Pancreas (tissue), 10 donors: Measurements from ENCODE around the gene PRPSAP2. TPM values are rescaled to one million over a fixed set of nuclear protein-coding genes. Genes with fewer than 3 reads are reported as not detected.
A peak's percentile ranks its signal among the peaks of the same experiment; 100 is the strongest.

Experiments used
- ATAC-seq, 4 donors: fragments of 200-7000 bp; cut with Tn5 transposase; one replicate each; pipeline versions ENCODE4 v1.8.0 to v1.9.1; 2020; ENCODE audit warnings: mild to moderate bottlenecking in 4 of 4, moderate library complexity in 4 of 4
- DNase-seq, 6 donors: peaks; one replicate each; pipeline ENCODE4 v3.0.0-alpha.2; 2020
- FAIRE-seq: peaks from 2 replicates; lab custom pipeline; 2012; peaks lifted over from hg19 to GRCh38; lab: Jason Lieb, UNC
- H3K27ac ChIP-seq, 4 donors: fragments of 200-600 bp; sonication (generic); 1 replicate in 3 of 4; 2 replicates in 1 of 4; pipeline versions ENCODE4 v1.5.0 to v1.8.0; 2020
- H3K27me3 ChIP-seq, 4 donors: fragments of 200-600 bp; one replicate each; pipeline ENCODE4 v1.8.0; 2021
- H3K36me3 ChIP-seq, 3 donors: fragments of 200-600 bp; sonication (generic) in 1 of 3; one replicate each; pipeline versions ENCODE4 v1.5.0 to v1.8.0; 2020 to 2021
- H3K4me1 ChIP-seq, 3 donors: fragments of 200-600 bp; one replicate each; pipeline ENCODE4 v1.8.0; 2021
- H3K4me3 ChIP-seq, 4 donors: fragments of 200-600 bp; sonication (generic) in 2 of 4; one replicate each; pipeline versions ENCODE4 v1.5.0 to v1.8.0; 2020 to 2021
- H3K9me3 ChIP-seq, 4 donors: fragments of 200-600 bp; one replicate each; pipeline ENCODE4 v1.8.0; 2021
- WGBS, 2 donors: extraction: QIAGEN DNeasy Blood & Tissue Kit; methylation state at CpG; one replicate each; pipeline ENCODE4 v1.1.7; 2013; 5-methylcytosine and 5-hydroxymethylcytosine counted together
- intact Hi-C, 3 donors: fragments of 100-400 bp; cut with DNase I; formaldehyde crosslinking; loops; one replicate each; pipeline versions ENCODE4 v1.11.1 to v1.14.2; 2022
- polyA plus RNA-seq, 2 donors: library from polyadenylated mRNA; stranded (reverse); fragments of 200-250 nt; gene quantifications; one replicate each; pipeline ENCODE4 v1.2.3, GENCODE V29; 2013
- total RNA-seq, 6 donors: library from RNA; stranded (reverse); fragmentation: NEBNext Ultra II Directional in 4 of 6; extraction: Animal tissue kit (Norgen Biotek cat#: 25700) in 4 of 6; gene quantifications; one replicate each; pipeline versions ENCODE4 v1.2.1 to v1.2.4, GENCODE V29; 2021 to 2023
- TF ChIP-seq, protein P1 (sequence below), 4 donors: fragments of 200-600 bp; sonication (generic) in 3 of 4; IDR thresholded peaks; one replicate each; pipeline versions ENCODE4 v1.5.0 to v1.8.0; 2021; ENCODE audit warnings: antibody characterized with exemption in 4 of 4
- donor health status: healthy with polysubstance abuse.
- donor health status: DM: no; HTN: no; CAD: no; lungs with moderate emphysema.
- donor health status: DM: no; HTN: no; CAD: no.
- donor health status: control.
- donor health status: control.
- donor health status: Bipolar disorder and iron deficiency.
- donor health status: DM: yes; HTN: yes; CAD: no.
- donor health status: DM: no; HTN: no; CAD: no.
- donor health status: DM: no; HTN: no; CAD: no.
- donor health status: DM: yes; HTN: yes; CAD: no.

Gene PRPSAP2
- total and polyA plus RNA-seq, 8 donors, result 9.5 to 22.3 (median 15.6) TPM

DNA sequence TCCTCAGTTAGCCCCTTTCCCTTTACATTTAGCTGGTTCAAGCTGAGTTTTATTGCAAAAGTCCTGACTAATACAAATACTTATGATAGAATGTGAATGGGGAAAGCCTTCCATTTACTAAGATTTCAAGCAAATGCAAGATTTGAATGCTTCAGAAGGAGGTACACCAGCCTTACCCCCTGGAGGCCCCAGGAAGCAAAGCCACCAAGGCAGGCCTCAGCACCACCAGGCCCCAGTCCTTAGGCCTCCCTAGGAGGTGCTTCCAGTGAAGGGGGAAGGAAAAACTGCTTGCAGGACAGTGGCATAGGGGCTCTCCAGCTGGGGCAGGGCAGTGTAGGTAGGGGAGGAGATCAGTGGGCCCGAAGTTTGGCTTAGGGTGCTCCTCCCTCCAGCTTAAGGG lies 7.3 kb upstream of the PRPSAP2 start:
- ATAC-seq, result no peak
- TF ChIP-seq, protein P1, sequence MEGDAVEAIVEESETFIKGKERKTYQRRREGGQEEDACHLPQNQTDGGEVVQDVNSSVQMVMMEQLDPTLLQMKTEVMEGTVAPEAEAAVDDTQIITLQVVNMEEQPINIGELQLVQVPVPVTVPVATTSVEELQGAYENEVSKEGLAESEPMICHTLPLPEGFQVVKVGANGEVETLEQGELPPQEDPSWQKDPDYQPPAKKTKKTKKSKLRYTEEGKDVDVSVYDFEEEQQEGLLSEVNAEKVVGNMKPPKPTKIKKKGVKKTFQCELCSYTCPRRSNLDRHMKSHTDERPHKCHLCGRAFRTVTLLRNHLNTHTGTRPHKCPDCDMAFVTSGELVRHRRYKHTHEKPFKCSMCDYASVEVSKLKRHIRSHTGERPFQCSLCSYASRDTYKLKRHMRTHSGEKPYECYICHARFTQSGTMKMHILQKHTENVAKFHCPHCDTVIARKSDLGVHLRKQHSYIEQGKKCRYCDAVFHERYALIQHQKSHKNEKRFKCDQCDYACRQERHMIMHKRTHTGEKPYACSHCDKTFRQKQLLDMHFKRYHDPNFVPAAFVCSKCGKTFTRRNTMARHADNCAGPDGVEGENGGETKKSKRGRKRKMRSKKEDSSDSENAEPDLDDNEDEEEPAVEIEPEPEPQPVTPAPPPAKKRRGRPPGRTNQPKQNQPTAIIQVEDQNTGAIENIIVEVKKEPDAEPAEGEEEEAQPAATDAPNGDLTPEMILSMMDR (IDR thresholded peaks at IDR 0.05), result no peak
- no peak for DNase-seq
- no peak for FAIRE-seq
- Histone ChIP-seq H3K36me3 (no peaks in the 10 kb centered on the region), H3K27ac (no peak overlapping the region), H3K4me3 (no peak overlapping the region), H3K27me3 (no peaks in the 10 kb centered on the region), H3K4me1 (peaks cover 0 to 3% (median 0%) of the 10 kb centered on the region in 3 donors), H3K9me3 (no peaks in the 10 kb centered on the region)
- intact Hi-C loops, result no loop called here
- WGBS, 2 donors, result 69 to 89% methylated on average over 1 of the region's 1 CpG

DNA sequence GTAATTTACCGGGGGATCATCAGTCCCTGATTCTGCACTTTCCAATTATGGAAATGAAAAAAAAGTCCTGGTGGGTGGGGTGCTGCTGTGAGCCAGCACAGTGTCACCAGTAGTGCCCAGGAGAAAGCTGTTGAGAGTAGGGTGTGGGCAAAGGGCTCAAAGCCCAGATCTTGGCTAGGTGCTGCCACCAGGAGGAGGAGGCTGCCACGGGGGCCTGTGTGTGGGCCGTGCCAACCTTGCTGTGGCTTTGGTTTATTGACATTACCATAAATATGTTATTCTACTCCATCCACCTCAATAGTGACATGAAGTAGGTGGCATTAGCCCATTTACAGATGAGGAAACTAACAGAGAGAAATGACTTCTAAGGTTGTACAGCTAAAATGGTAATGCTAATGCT lies 6.7 kb upstream of the PRPSAP2 start:
- DNase-seq (no peak), FAIRE-seq (no peak), ATAC-seq (no peak)
- intact Hi-C loops, result no loop called here
- Histone ChIP-seq H3K27me3 (no peaks in the 10 kb centered on the region), H3K36me3 (no peaks in the 10 kb centered on the region), H3K27ac (no peak overlapping the region), H3K4me3 (no peak overlapping the region), H3K9me3 (no peaks in the 10 kb centered on the region), H3K4me1 (peaks cover 0 to 4% (median 0%) of the 10 kb centered on the region in 3 donors)
- 55 to 69% methylated on average over 3 of the region's 3 CpGs for WGBS, 2 donors
- TF ChIP-seq, protein P1 (IDR thresholded peaks at IDR 0.05), result no peak

DNA sequence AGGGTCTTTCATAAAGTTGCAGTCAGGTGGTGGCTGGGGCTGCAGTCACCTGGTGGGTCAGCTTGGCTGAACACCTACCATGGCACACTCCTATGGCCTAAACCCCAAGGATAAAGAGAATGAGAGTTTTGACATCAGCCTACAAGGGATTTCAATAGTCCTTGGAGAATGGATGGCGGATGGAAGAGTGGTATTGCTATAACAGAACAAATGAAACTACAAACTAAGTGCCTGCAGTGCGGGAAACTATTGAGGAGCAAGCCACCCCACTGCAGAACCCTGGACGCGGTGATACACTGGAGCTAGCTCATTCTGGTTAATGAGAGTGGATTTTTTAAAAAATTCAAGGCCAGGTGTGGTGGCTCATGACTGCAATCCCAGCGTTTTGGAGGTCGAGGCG lies 3.0 kb upstream of the PRPSAP2 start:
- intact Hi-C loops, result no loop called here
- DNase-seq, result no peak
- no peak for FAIRE-seq

DNA sequence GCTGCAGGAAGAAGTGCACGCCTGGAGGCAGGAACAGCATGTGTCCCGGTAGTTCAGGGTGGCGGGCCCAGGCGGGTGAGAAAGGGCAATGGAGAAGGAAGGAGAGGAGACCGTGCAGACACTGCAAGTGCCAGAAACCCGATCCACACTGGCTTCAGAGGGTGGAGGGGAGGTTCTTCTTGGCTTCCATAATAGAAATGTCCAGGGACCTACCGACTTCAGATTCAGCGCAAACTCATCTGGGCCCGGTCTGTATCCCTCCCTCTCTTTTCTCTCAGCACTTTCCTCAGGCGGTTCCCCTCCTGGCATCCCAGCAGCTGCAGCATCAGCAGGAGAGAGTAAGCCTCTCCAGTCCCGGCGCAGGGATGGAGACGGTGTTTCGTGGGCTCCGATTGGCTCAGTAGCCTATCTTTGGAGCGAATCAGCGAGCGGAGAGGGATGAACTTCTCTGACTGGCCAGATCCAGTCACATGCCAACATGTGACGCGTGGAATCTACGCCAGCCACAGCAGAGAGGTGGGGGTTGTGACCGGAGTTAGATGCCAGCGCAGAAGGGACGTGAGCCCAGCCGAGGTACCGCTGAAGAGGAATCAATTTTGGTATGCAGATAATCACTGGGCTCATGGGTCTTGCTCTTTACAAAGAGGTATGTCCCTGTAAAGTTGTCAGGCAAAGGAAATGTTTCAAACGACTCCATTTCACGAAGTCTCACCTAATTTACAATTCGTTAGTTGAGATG lies 1.9 kb upstream of the PRPSAP2 start:
- FAIRE-seq (peak; percentile 82), ATAC-seq (peak; percentile 80 to 92 (median 85)), DNase-seq (peak; percentile 85 to 93 (median 92))
- peak overlapping the region; percentile 17 to 42 (median 31) for H3K4me3 ChIP-seq
- peak overlapping the region in 3 of 4 donors; percentile 35 to 74 (median 42) for H3K27ac ChIP-seq
- intact Hi-C loops, result no loop called here
- WGBS, 2 donors, result 0 to 1% methylated on average over 28 to 29 of the region's 29 CpGs
- no peaks in the 10 kb centered on the region for H3K9me3 ChIP-seq
- TF ChIP-seq, protein P1 (IDR thresholded peaks at IDR 0.05), result no peak
- H3K27me3 ChIP-seq, result no peaks in the 10 kb centered on the region
- H3K4me1 ChIP-seq, result peaks cover 0 to 4% (median 4%) of the 10 kb centered on the region in 3 donors
- H3K36me3 ChIP-seq, result no peaks in the 10 kb centered on the region

More for the DNA sequence above, 3.0 kb upstream of the PRPSAP2 start:
- TF ChIP-seq, protein P1 (IDR thresholded peaks at IDR 0.05), result no peak
- H3K9me3 ChIP-seq, result no peaks in the 10 kb centered on the region
- 71 to 83% methylated on average over 7 of the region's 7 CpGs for WGBS, 2 donors
- H3K4me3 ChIP-seq, result no peak overlapping the region
- peaks cover 0 to 4% (median 4%) of the 10 kb centered on the region in 3 donors for H3K4me1 ChIP-seq
- H3K27me3 ChIP-seq, result no peaks in the 10 kb centered on the region
- H3K27ac ChIP-seq, result no peak overlapping the region
- no peaks in the 10 kb centered on the region for H3K36me3 ChIP-seq
- ATAC-seq, result no peak

DNA sequence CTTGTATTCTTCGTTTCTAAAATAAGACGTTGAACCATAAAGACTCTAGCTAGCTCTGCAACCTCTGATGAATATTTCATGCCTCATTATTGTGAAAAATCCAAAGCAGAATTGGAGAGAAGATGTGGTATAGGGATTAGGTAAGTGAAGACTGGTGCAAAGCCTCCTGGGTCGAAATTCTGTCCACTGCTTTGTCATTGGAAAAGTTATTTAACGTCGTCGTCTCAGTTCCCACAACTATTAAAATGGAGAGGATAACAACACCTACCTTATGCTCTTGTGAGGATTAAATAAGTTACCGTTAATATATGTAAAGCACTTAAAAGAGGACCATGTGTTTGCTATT lies 1.4 kb upstream of the PRPSAP2 start:
- DNase-seq, result no peak
- H3K4me1 ChIP-seq, result peaks cover 0 to 4% (median 4%) of the 10 kb centered on the region in 3 donors
- FAIRE-seq, result no peak
- TF ChIP-seq, protein P1 (IDR thresholded peaks at IDR 0.05), result no peak
- H3K36me3 ChIP-seq, result no peaks in the 10 kb centered on the region
- ATAC-seq, result no peak
- peak overlapping the region; percentile 17 to 42 (median 31) for H3K4me3 ChIP-seq
- intact Hi-C loops, result no loop called here
- no peaks in the 10 kb centered on the region for H3K9me3 ChIP-seq
- peak overlapping the region in 3 of 4 donors; percentile 35 to 74 (median 42) for H3K27ac ChIP-seq
- no peaks in the 10 kb centered on the region for H3K27me3 ChIP-seq
- WGBS, 2 donors, result 6% methylated on average over 7 of the region's 7 CpGs
